Caco-2 (cell line): Measurements from ENCODE around the gene SENP1. TPM values are rescaled to one million over a fixed set of nuclear protein-coding genes. Genes with fewer than 3 reads are reported as not detected.

Experiments
- BruUV-seq: library from RNA; stranded (reverse); fragments of 400-500 nt; replicated peaks from 2 replicates; lab custom pipeline; 2021; lab: Mats Ljungman, UMichigan
- CTCF ChIA-PET: fragments of 300-600 bp; sonication (Branson Sonifier 250); formaldehyde crosslinking; loops from one replicate; lab custom pipeline; 2022; ENCODE audit warnings: antibody characterized with exemption; lab: Charles Lee
- POLR2A ChIA-PET: fragments of 300-600 bp; sonication (Branson Sonifier 250); formaldehyde crosslinking; loops from one replicate; lab custom pipeline; 2022; ENCODE audit warnings: antibody characterized with exemption; lab: Charles Lee
- DNase-seq, 2 experiments: peaks; one replicate each; pipeline versions ENCODE4 v3.0.0 to v3.0.0-alpha.2; 2020 to 2022
- H3K27me3 ChIP-seq: replicated peaks from 2 replicates; pipeline ENCODE4 v1.6.0; 2011; ENCODE audit warnings: low read length; ENCODE audit not compliant: control insufficient read depth, insufficient read depth
- H3K36me3 ChIP-seq: 2 replicates; pipeline ENCODE4 v1.5.1; 2011; ENCODE audit warnings: low read length; ENCODE audit not compliant: control insufficient read depth, insufficient read depth
- H3K4me1 ChIP-seq: fragments of 250-450 bp; sonication (Bioruptor Pico); 2 replicates; pipeline ENCODE4 v1.5.1; 2020; ENCODE audit warnings: mild to moderate bottlenecking
- H3K4me3 ChIP-seq: 2 replicates; pipeline ENCODE4 v1.5.1; 2011; ENCODE audit warnings: low read depth, mild to moderate bottlenecking, control low read depth, low read length
- H3K9me3 ChIP-seq: fragments of 250-450 bp; sonication (Bioruptor Pico); 2 replicates; pipeline ENCODE4 v1.5.1; 2020; ENCODE audit warnings: mild to moderate bottlenecking, moderate library complexity
- H3K27ac Mint-ChIP-seq: one replicate; pipeline ENCODE4 v1.8.0; 2022; ENCODE audit warnings: mixed read lengths; ENCODE audit not compliant: unreplicated experiment
- H3K27me3 Mint-ChIP-seq: one replicate; pipeline ENCODE4 v1.8.0; 2022; ENCODE audit warnings: mixed read lengths; ENCODE audit not compliant: insufficient read depth, unreplicated experiment
- H3K36me3 Mint-ChIP-seq: one replicate; pipeline ENCODE4 v1.8.0; 2022; ENCODE audit warnings: mild to moderate bottlenecking, mixed read lengths; ENCODE audit not compliant: insufficient read depth, unreplicated experiment
- H3K4me1 Mint-ChIP-seq: one replicate; pipeline ENCODE4 v1.8.0; 2022; ENCODE audit warnings: low read depth, mixed read lengths; ENCODE audit not compliant: unreplicated experiment
- H3K4me3 Mint-ChIP-seq: one replicate; pipeline ENCODE4 v1.8.0; 2022; ENCODE audit warnings: mild to moderate bottlenecking, moderate library complexity, mixed read lengths; ENCODE audit not compliant: unreplicated experiment
- H3K9me3 Mint-ChIP-seq: one replicate; pipeline ENCODE4 v1.8.0; 2022; ENCODE audit warnings: mixed read lengths; ENCODE audit not compliant: unreplicated experiment
- CTCF ChIP-seq, 2 experiments: fragments of 200-600 bp in 1 of 2; IDR thresholded peaks; 1 replicate in 1 of 2; 2 replicates in 1 of 2; pipeline versions ENCODE4 v1.5.1 to v1.8.0; 2011 to 2022; ENCODE audit warnings: antibody characterized with exemption in 1 of 2, control low read depth in 1 of 2, inconsistent platforms in 1 of 2, low read depth in 1 of 2, low read length in 1 of 2, mild to moderate bottlenecking in 1 of 2, moderate library complexity in 1 of 2; ENCODE audit not compliant: insufficient read depth in 1 of 2, severe bottlenecking in 1 of 2, unreplicated experiment in 1 of 2
- intact Hi-C: fragments of 100-400 bp; cut with micrococcal nuclease; formaldehyde crosslinking; loops from one replicate; pipeline ENCODE4 v1.10.0; 2022; ENCODE audit not compliant: unreplicated experiment
- total RNA-seq: library from RNA; stranded (reverse); gene quantifications from 2 replicates; pipeline ENCODE4 v1.2.3, GENCODE V29; 2022

Gene SENP1
- total RNA-seq, 1 experiment from 2014 or later: 40.4 TPM

GRCh38 chr12:48027183-48028002 is 78.5 kb downstream of the SENP1 start:
- H3K4me3 ChIP-seq: no peak overlapping the region
- H3K4me1 ChIP-seq: peaks cover 84% of the 10 kb centered on the region
- no peaks in the 10 kb centered on the region for H3K36me3 ChIP-seq
- no peak for TF ChIP-seq CTCF (IDR thresholded peaks at IDR 0.05; ENCODE audit: insufficient read depth in 1 of 2, low read depth in 1 of 2, low read length in 1 of 2, severe bottlenecking in 1 of 2, unreplicated experiment in 1 of 2)
- POLR2A ChIA-PET: no interaction called here
- BruUV-seq: no TSS peak
- Mint-ChIP-seq H3K4me3 (no peak overlapping the region), H3K27ac (peak overlapping the region; percentile 35), H3K36me3 (peaks cover 6% of the 10 kb centered on the region), H3K27me3 (no peaks in the 10 kb centered on the region), H3K9me3 (no peaks in the 10 kb centered on the region), H3K4me1 (peaks cover 41% of the 10 kb centered on the region)
- intact Hi-C loops: no loop called here
- no peak for DNase-seq
- CTCF ChIA-PET: no interaction called here
- no peaks in the 10 kb centered on the region for H3K9me3 ChIP-seq
- H3K27me3 ChIP-seq: no peaks in the 10 kb centered on the region

- Mint-ChIP-seq H3K4me1 (peaks cover 52% of the 10 kb centered on the region), H3K4me3 (no peak overlapping the region), H3K9me3 (no peaks in the 10 kb centered on the region), H3K36me3 (peaks cover 11% of the 10 kb centered on the region), H3K27ac (peak overlapping the region; percentile 35), H3K27me3 (no peaks in the 10 kb centered on the region)
- intact Hi-C loops: no loop called here
- Histone ChIP-seq H3K27me3 (no peaks in the 10 kb centered on the region), H3K4me3 (no peak overlapping the region), H3K36me3 (no peaks in the 10 kb centered on the region), H3K4me1 (peaks cover 96% of the 10 kb centered on the region), H3K9me3 (no peaks in the 10 kb centered on the region)
- ChIA-PET POLR2A (no interaction called here), CTCF (no interaction called here)
- no peak for DNase-seq
- no peak for TF ChIP-seq CTCF (IDR thresholded peaks at IDR 0.05; ENCODE audit: insufficient read depth in 1 of 2, low read depth in 1 of 2, low read length in 1 of 2, severe bottlenecking in 1 of 2, unreplicated experiment in 1 of 2)
- no TSS peak for BruUV-seq
These were observed 79.6 kb downstream of the SENP1 start for GRCh38 chr12:48026060-48026827.

- BruUV-seq: no TSS peak
- no peak for DNase-seq
- CTCF ChIA-PET: no interaction called here
- no peak for TF ChIP-seq CTCF (IDR thresholded peaks at IDR 0.05; ENCODE audit: insufficient read depth in 1 of 2, low read depth in 1 of 2, low read length in 1 of 2, severe bottlenecking in 1 of 2, unreplicated experiment in 1 of 2)
- Mint-ChIP-seq H3K27ac (peak overlapping the region; percentile 88), H3K4me3 (no peak overlapping the region), H3K36me3 (peaks cover 11% of the 10 kb centered on the region), H3K4me1 (peaks cover 56% of the 10 kb centered on the region), H3K27me3 (no peaks in the 10 kb centered on the region), H3K9me3 (no peaks in the 10 kb centered on the region)
- POLR2A ChIA-PET: no interaction called here
- Histone ChIP-seq H3K27me3 (no peaks in the 10 kb centered on the region), H3K4me3 (no peak overlapping the region), H3K4me1 (peaks cover 94% of the 10 kb centered on the region), H3K36me3 (no peaks in the 10 kb centered on the region), H3K9me3 (no peaks in the 10 kb centered on the region)
- intact Hi-C loops: no loop called here
These were observed 80.6 kb downstream of the SENP1 start for GRCh38 chr12:48025281-48025680.
